Ovary (tissue), 3 donors: ENCODE measurements around the gene PDCD6IP.

Experiments
- POLR2A ChIP-seq: fragments of 450-650 bp; IDR thresholded peaks from one replicate; pipeline ENCODE4 v1.6.1; 2017; ENCODE audit warnings: antibody characterized with exemption, mild to moderate bottlenecking, moderate library complexity
- TF ChIP-seq, protein P1 (sequence below), 3 donors: fragments of 450-650 bp in 2 of 3; fragments of 200-600 bp in 1 of 3; IDR thresholded peaks; one replicate each; pipeline versions ENCODE4 v1.5.1 to v1.8.0; 2016 to 2022; ENCODE audit warnings: antibody characterized with exemption in 3 of 3, mild to moderate bottlenecking in 1 of 3
- donor health status: DM: no; HTN: no; CAD: no.

DNA sequence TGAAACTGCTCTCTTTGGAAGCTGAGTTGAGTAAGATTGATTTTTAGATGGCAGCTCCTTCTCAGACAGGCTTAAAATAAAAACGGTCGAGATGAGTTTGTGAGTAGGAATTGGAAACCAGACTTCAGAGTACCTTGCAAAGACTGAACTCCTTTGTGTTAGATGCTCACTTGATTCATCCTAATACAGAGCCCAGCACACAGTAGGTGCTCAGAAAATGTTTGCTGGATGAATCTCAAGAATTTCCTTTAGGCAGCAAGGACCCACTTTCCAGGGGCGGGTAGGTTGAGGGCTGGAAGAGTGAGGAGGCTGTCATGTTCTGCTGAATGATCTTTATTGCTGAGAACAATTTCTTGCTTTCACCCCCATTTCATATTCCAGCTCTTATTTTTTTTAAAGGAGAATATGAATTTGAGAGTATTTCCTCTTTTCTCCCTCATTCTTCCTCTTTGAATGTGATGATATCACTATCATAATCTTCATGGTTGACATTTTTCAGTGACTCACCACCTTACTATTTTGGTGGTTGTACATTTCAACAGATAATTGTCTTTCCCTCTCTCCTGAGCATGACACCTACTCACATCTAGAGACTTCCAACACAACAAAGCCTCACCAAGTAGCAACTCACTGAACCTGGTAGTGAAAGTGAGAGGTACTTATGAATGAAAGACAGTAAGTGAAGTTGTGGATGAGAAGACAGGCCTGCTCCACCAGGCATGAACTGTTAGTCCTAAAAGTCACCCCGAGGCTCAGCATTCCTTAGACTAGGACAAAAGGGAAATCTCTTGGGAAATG lies 113.3 kb downstream of the PDCD6IP start:
- TF ChIP-seq, protein P1, sequence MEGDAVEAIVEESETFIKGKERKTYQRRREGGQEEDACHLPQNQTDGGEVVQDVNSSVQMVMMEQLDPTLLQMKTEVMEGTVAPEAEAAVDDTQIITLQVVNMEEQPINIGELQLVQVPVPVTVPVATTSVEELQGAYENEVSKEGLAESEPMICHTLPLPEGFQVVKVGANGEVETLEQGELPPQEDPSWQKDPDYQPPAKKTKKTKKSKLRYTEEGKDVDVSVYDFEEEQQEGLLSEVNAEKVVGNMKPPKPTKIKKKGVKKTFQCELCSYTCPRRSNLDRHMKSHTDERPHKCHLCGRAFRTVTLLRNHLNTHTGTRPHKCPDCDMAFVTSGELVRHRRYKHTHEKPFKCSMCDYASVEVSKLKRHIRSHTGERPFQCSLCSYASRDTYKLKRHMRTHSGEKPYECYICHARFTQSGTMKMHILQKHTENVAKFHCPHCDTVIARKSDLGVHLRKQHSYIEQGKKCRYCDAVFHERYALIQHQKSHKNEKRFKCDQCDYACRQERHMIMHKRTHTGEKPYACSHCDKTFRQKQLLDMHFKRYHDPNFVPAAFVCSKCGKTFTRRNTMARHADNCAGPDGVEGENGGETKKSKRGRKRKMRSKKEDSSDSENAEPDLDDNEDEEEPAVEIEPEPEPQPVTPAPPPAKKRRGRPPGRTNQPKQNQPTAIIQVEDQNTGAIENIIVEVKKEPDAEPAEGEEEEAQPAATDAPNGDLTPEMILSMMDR (IDR thresholded peaks at IDR 0.05): no peak
- no peak for TF ChIP-seq POLR2A
